ENCODE measurements around the gene NDUFV3.
A peak's percentile ranks its signal among the peaks of the same experiment; 100 is the strongest.
"Not testable (repeated sequence)": the region's sequence is repeated elsewhere in the genome, so short reads cannot be mapped to it uniquely, and the experiment has no call there.

NDUFV3 gene

GRCh38 chr21:42857216-42857615, 35.9 kb upstream of the NDUFV3 start:
- no peak for ATAC-seq

DNA sequence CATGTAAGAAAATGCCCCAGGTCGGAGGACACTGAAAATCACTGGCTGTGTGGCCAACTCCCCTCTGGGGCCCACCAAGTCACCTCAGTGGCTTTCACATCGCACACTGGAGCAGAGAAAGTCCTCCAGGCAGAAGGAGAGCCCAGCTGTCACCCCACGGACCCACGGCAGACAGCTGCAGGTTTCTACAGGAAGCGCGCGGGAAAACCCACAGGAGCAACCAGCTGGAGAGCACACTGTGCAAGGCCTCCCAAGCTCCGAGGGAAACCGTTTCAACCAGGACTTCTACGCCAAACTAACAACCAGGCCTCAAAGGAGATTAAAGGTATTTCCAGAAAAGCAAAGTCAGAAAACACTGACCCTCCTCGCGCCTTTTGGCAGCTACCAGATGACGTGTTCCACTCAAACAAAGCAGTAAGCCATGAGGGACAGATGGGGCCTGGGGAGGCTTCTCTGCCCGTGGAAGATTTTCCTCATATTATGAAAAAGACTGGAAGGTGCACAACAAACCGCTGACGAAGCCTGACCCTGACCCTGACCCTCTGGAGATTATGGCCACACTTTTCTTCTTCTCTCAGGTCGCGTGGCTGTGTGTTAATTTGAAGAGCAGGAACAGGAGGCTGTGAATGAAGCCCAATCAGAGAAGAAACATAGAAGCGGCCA, 34.8 kb upstream of the NDUFV3 start:
- ATAC-seq, result no peak

- no peak for ATAC-seq
These were observed 33.9 kb upstream of the NDUFV3 start for GRCh38 chr21:42858957-42859890.

- no peak for ATAC-seq
These were observed 33.2 kb upstream of the NDUFV3 start for GRCh38 chr21:42859891-42860230.

DNA sequence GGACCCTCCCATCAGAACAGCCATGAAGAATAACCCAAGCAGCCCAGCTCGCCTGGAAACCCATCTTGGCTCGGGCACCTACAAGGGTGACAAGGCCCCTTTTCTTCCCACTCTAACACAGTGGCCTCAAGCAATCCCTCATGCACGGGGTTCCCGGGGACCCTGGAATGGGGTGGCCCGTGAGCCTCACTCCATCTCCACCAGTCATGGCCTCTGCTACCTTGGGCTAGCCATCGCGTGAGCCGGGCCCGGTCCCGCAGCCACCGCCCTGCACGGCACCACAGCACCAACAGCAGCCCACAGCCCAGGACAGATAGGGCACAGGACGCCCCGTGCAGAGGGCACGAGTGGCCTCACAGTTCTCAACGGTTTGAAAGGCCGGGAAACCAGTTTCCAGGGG, 32.8 kb upstream of the NDUFV3 start:
- no peak for ATAC-seq

DNA sequence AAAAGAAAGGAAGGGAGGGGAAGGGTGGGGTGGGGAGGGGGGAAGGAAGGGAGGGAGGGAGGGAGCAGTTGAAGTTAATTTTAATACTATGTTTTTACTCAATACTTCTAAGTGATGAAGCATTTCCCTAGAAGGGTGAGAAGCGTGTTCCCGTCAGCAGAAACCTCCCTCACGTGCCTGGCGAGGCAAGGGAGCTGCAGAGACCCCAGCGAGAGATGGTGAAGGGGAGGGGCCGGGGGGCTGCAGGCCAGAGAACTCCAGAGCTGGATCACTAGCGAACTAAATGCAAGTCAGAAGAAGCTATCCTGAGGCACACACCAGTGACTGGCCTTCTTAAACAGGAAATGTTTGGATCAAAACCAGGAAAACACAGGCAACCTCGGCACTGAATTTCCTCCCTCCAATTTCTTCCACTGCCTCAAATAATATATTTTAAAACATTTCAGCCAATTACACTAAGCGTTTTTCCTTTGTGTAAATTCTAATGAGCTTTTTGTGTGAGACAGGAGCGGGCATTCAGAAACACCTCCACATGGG, 31.7 kb upstream of the NDUFV3 start:
- no peak for ATAC-seq

GRCh38 chr21:42861848-42862400, 31.2 kb upstream of the NDUFV3 start:
- no peak for ATAC-seq

GRCh38 chr21:42862774-42863503, 30.2 kb upstream of the NDUFV3 start:
- no peak for ATAC-seq

- ATAC-seq, result no peak
These were observed 29.6 kb upstream of the NDUFV3 start for GRCh38 chr21:42863504-42863870.

DNA sequence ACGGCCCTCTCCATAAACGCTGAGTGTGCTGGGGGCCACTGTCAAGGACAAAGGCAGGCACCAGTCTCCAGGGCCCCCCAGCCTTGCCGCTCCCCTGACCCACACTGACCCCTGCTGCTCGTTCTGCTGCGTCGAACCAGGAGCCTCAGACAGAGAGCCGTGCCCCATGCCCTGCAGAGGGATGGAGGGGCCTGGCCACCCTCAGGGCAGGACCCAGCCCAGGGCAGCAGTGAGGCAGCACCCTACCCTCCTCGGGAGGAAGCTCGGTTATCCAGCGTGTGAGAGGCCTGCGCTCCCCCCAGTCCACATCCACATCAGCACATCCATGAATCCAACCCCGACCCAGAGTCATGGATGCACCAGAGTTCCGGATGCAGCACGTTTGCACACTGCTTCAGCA, 28.8 kb upstream of the NDUFV3 start:
- ATAC-seq, result no peak

GRCh38 chr21:42864815-42865775, 28.0 kb upstream of the NDUFV3 start:
- no peak for ATAC-seq

DNA sequence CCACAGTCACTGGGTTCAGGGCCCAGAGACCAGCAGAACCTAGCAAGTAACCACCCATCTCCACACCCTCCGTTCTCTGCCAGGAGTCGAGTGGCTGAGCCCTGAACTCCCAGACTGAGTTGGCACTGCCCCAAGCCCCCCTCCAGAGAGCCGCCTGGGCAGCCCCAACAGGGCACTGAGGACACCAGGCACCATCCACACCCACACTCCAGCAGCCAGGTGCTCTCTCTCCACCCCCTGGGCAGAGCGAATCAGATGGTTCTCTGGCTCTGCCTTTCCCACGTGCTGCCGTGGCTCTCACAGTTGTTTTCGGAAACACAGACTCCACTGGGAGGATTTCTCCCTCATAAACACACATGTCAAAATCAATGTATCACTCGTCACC, 27.3 kb upstream of the NDUFV3 start:
- no peak for ATAC-seq

DNA sequence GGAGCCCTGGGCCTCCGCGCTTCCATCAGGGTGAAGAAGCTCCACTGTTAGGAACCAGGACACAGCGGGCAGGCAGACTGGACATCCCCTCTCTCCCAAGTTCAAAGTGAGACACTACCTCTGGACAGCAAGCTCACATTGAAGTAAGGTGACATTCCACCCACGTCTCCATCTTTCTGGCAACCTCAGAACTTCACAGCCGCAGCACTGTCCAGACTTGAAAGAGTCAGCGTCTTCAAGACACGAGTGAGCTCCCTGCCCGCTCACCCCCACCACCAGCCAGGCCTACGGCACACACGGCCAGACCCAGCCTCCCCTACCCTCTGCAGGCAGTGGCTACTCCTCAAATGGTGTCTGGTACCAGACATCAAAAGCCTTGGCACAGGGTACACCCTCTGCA, 24.9 kb upstream of the NDUFV3 start:
- ATAC-seq, result no peak

GRCh38 chr21:42873096-42873495, 20.0 kb upstream of the NDUFV3 start:
- ATAC-seq, result no peak

GRCh38 chr21:42875811-42876210, 17.3 kb upstream of the NDUFV3 start:
- not testable (repeated sequence) for ATAC-seq

GRCh38 chr21:42878678-42878992, 14.5 kb upstream of the NDUFV3 start:
- peak; percentile 4 to 18 for ATAC-seq

DNA sequence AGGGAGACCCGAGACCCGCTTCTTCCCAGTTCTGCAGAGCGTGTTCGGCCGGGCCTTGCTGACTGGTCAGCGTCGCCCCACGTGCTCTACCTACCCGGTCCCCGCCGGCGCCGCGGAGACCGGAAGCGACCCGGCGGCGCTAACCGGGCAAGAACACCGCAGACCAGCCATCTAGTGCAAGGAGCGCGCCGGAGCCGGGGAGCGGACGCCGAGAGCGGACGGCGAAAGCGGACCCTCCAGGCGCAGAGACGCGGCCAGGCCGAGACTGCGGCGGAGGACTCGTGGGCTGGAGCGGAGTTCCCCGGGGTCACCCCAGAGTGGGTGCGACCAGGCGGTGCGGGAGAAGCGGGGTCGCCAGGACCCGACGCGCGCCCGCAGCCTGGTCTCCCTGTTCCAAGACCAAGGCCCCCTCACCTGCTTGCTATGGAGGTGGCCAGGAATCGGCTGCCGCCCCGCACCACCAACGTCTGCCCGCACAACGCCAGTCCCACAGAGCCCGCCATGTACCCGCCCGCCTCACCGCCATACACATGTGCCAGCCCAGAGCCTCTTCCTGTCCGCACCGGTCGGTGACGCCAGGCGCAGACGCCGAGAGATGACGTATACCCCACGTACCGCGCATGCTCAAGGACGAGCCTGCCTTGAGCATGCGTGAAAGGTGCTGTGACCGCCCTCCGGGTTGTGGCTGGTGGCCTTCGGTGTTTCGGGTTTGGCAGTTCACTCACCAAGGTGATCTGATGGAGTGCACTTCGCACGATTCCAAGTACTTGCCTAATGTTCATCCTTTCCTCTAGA, 13.9 kb upstream of the NDUFV3 start, which contains the start of gene WDR4:
WDR4 (minus strand) TSS at position 547 of the 795 bp plus-strand sequence; CDS start at position 503, 44 bp downstream.
- ATAC-seq, result peak; percentile 92 to 93

DNA sequence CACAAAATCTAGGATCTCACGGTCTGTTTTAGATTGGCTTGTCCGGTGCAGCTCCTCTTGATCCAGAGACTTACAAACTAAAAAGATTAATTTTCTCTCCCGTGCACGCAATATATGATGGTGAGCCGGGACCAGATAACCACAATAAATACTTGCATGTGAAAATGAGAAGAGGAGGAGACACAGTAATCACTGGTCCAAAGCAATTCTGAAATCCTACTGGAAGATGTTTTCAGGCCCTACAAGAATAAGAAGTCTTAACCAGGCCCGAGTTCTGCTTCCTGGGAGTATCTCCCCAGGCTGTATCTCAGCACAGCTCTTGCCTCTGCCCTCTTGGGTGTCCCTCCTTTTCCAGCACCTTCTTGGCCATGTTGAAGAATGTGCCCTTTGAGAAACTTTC, 12.8 kb upstream of the NDUFV3 start:
- no peak for ATAC-seq

DNA sequence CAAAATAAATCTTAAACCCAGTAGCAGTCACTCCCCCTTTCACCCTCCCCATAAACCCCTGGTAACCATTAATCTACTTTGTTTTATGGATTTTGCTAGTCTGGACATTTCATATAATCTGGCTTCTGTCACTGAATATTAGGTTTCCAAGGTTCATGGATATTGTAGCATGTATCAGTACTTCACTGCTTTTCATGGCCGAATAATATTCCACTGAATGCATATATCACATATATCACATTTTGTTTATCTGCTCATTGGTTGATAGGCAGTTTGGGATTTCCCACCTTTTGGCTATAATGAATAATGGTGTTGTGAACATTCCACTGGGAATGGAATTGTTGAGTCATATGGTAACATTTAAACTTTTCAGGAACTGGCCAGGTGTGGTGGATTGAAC, 9.2 kb upstream of the NDUFV3 start:
- ATAC-seq, result no peak

DNA sequence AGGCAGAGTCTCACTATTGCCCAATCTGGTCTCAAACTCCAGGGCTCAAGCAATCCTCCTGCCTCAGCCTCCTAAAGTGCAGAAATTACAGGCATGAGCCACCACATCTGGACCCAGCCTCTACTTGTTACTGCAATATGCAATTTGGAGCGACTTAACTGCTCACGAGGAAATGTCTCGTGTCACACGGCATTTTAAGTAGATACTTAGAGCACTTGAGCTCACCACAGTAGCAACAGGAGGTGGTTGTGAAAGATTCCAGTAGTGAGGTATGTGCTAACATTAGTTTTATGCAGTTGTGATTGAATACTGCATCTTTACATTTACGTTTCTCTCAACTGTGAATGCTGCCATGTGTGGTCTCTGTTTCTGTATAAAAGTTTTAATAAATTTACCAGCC, 5.8 kb upstream of the NDUFV3 start:
- no peak for ATAC-seq

DNA sequence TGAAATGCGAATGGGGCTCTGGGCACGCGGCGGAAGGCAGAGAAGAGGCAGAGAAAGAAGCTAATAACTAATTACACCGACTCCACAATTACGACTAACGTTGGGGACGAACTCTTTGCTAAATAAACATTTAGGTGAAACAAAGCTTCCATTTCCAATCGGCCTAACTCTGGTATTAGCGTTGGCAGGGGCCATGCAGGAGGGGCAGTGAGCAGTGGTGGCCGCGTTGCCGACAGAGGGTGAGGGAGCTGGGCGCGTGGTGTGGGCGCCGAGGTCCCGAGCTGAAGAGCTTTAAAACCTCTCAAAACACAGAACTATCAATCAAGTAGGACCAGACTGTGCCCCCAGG, 553 bp upstream of the NDUFV3 start:
- no peak for ATAC-seq
